Measurements from ENCODE around the gene CBLIF. TPM values are rescaled to one million over a fixed set of nuclear protein-coding genes. Genes with fewer than 3 reads are reported as not detected.

Gene CBLIF
- total and polyA plus RNA-seq, 2 of the 8 experiments (the other 6 are each of a cell fraction or from before 2014, with no cell fraction given), result not detected

DNA sequence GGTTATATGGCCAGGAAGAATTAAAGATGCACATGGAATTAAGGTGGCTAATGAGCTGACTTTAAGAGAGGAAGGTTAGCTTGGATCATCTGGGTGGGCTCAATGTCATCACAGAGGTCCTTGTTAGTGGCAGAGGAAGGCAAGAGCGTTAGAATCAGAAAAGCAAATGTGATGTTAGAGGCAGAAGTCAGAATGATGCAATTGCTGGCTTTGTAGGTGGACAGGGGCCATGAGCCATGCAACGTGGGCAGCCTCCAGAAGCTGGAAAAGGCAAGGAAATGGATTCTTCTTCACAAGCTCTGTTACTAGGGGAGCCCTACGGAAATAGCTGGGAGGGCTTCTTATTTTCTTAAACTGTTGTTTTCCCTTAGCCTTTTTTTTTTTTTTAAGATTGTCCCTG lies 2.3 kb upstream of the CBLIF start (continued):
- TF ChIP-seq, protein P1, sequence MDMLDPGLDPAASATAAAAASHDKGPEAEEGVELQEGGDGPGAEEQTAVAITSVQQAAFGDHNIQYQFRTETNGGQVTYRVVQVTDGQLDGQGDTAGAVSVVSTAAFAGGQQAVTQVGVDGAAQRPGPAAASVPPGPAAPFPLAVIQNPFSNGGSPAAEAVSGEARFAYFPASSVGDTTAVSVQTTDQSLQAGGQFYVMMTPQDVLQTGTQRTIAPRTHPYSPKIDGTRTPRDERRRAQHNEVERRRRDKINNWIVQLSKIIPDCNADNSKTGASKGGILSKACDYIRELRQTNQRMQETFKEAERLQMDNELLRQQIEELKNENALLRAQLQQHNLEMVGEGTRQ (IDR thresholded peaks at IDR 0.05; ENCODE audit: low read length), result no peak
- TF ChIP-seq HDAC2 (IDR thresholded peaks at IDR 0.05; ENCODE audit: borderline replicate concordance in 1 of 2, low read depth in 2 of 2, low read length in 2 of 2), result no peak
- no peak for TF ChIP-seq SP4 (IDR thresholded peaks at IDR 0.05; ENCODE audit: low read length)
- no peak for TF ChIP-seq CBX8 (IDR thresholded peaks at IDR 0.05; ENCODE audit: borderline replicate concordance, low read depth, low read length)

All from H1 (cell line).